ENCODE results near the gene VWA3B.

GRCh38 chr2:98280376-98281102, 193.6 kb downstream of the VWA3B start:
- TF ChIP-seq, protein P1, sequence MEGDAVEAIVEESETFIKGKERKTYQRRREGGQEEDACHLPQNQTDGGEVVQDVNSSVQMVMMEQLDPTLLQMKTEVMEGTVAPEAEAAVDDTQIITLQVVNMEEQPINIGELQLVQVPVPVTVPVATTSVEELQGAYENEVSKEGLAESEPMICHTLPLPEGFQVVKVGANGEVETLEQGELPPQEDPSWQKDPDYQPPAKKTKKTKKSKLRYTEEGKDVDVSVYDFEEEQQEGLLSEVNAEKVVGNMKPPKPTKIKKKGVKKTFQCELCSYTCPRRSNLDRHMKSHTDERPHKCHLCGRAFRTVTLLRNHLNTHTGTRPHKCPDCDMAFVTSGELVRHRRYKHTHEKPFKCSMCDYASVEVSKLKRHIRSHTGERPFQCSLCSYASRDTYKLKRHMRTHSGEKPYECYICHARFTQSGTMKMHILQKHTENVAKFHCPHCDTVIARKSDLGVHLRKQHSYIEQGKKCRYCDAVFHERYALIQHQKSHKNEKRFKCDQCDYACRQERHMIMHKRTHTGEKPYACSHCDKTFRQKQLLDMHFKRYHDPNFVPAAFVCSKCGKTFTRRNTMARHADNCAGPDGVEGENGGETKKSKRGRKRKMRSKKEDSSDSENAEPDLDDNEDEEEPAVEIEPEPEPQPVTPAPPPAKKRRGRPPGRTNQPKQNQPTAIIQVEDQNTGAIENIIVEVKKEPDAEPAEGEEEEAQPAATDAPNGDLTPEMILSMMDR (IDR thresholded peaks at IDR 0.05; ENCODE audit: insufficient read depth, low read length, poor library complexity, severe bottlenecking), result no peak
- TF ChIP-seq EZH2phosphoT487 (conservative IDR thresholded peaks at IDR 0.05; ENCODE audit: low read length), result no peak
